Limb (tissue), 2 donors: ENCODE results near the gene S100A3.
"Not testable (repeated sequence)": the region's sequence is repeated elsewhere in the genome, so short reads cannot be mapped to it uniquely, and the experiment has no call there.

Experiments
- DNase-seq, 2 donors: peaks; one replicate each; pipeline ENCODE4 v3.0.0-alpha.2; 2016; ENCODE audit errors: extremely low spot score in 2 of 2

The S100A3 gene

GRCh38 chr1:153548722-153549688 is at the start of gene S100A3:
TSS of gene S100A3 (minus strand) at chr1:153549258. CDS start at chr1:153548485, 773 bp downstream.
- DNase-seq = no peak

GRCh38 chr1:153598309-153599172 is 49.5 kb upstream of the S100A3 start:
- peak in 1 of 2 donors; percentile 22 for DNase-seq

GRCh38 chr1:153597206-153597605 is 48.1 kb upstream of the S100A3 start:
- DNase-seq = no peak

- DNase-seq = no peak
These were observed 43.7 kb upstream of the S100A3 start for GRCh38 chr1:153592748-153593147.

GRCh38 chr1:153588482-153588881 is 39.4 kb upstream of the S100A3 start:
- DNase-seq = no peak

- not testable (repeated sequence) for DNase-seq
These were observed 39.0 kb upstream of the S100A3 start for GRCh38 chr1:153588033-153588432.

- DNase-seq = no peak
These were observed 38.3 kb upstream of the S100A3 start for GRCh38 chr1:153587314-153587713.

GRCh38 chr1:153586347-153586746 is 37.3 kb upstream of the S100A3 start:
- no peak for DNase-seq

GRCh38 chr1:153585006-153585405 is 35.9 kb upstream of the S100A3 start:
- DNase-seq = no peak

GRCh38 chr1:153583976-153584375 is 34.9 kb upstream of the S100A3 start:
- no peak for DNase-seq

GRCh38 chr1:153583514-153583913 is 34.5 kb upstream of the S100A3 start:
- not testable (repeated sequence) for DNase-seq

- not testable (repeated sequence) for DNase-seq
These were observed 33.8 kb upstream of the S100A3 start for GRCh38 chr1:153582836-153583235.

- DNase-seq = no peak
These were observed 29.9 kb upstream of the S100A3 start for GRCh38 chr1:153578936-153579335.

- DNase-seq = no peak
These were observed 29.4 kb upstream of the S100A3 start for GRCh38 chr1:153578490-153578889.

- DNase-seq = no peak
These were observed 28.6 kb upstream of the S100A3 start for GRCh38 chr1:153577624-153578051.

GRCh38 chr1:153577138-153577537 is 28.1 kb upstream of the S100A3 start:
- DNase-seq = no peak

- DNase-seq = not testable (repeated sequence)
These were observed 26.4 kb upstream of the S100A3 start for GRCh38 chr1:153575497-153575896.

GRCh38 chr1:153575081-153575491 is 26.0 kb upstream of the S100A3 start:
- DNase-seq = not testable (repeated sequence)

GRCh38 chr1:153573351-153573750 is 24.3 kb upstream of the S100A3 start:
- DNase-seq = no peak

- DNase-seq = peak in 1 of 2 donors; percentile 59
These were observed 23.5 kb upstream of the S100A3 start for GRCh38 chr1:153572569-153573015.

GRCh38 chr1:153571706-153572105 is 22.6 kb upstream of the S100A3 start:
- no peak for DNase-seq

GRCh38 chr1:153570874-153571273 is 21.8 kb upstream of the S100A3 start:
- DNase-seq = no peak
